ENCODE data around the gene NTHL1.

The NTHL1 gene

DNA sequence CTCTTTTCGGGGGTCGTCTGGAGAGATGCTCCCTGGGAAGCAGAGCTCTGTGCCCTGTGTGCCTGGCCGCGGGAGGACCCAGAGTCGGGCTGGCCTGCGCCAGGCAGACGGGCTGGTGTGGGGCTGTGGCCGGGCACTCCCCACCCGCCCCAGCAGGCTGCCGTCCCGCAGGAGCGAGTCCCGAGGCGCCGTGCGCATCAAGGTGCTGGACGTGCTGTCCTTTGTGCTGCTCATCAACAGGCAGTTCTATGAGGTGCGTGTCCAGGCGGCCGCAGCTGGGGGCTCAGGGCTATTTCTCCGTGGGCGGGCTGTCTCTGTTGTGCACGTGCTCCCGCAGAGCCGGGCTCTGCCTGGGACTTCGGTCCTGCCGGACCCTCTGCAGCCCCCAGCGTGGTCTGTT is 15.2 kb upstream of the NTHL1 start:
- DNase-seq = no peak

DNA sequence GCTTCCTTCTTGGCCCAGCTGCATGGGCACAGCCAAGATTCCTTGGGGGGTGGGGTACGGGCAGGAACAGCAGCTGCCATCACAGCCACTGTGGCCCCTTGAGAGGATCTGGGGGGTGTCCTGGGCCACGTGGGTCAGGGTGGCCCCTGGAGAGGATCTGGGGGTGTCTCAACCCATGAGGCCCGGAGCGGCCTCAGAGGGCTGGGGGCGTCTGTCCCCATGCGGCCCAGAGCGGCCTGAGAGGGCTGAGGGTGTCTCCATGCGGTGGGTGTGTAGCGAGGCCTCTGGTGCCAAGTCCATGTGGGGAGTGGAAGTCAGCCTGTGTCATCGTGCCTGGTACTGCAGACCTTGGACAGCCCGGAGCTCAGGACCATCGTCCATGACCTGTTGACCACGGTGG is 13.9 kb upstream of the NTHL1 start:
- DNase-seq = no peak

DNA sequence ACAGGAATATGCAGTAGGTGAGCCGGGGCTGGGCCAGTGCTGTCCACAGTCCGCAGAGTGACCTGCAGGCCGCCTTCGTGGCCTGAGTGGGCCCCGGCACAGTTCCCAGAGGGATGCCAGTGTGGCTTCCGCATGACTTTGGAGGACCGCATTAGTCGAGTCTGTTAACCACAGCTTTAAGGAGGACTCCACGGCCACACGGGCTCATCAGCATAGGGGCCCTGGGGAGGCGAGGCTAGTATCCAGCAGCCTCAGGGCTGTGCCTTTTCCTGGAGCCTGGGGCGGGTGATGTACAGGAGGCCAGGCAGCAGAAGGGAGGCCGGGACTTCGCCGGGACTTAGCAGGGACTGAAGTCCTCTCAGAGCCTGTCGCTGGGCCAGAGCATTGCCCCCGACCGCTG is 13.4 kb upstream of the NTHL1 start:
- no peak for DNase-seq

DNA sequence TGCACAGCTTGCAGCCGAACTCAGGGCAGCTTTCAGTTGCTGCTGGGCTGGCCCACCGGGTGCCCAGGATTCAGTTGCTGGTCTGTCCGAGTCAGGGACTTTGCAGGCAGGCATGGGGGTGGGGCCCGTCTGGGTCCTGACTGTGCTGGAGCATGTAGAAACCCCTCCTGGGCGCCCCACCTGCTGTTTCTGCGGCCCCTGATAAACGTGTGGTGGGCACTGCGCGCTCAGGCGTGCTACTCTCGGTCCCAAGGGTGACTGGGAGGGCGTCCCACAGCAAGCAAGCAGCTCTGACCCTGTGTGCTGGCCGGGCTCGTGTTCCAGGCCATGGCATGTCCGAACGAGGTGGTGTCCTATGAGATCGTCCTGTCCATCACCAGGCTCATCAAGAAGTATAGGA is 12.7 kb upstream of the NTHL1 start:
- no peak for DNase-seq

DNA sequence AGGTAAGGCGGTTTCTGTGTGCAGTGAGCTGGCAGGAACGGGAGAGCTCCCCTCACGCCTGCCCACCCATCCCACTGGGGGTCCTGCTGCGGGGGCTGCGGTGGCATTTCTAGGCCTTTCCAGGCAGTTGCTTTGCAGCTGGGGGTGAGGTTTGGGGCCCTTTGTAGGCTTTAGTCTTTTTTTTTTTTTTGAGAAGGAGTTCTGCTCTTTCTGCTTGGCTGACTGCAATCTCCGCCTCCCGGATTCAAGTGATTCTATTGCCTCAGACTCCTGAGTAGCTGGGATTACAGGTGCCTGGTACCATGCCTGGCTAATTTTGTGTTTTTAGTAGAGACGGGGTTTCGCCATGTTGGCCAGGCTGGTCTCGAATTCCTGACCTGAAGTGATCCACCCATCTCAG is 11.2 kb upstream of the NTHL1 start:
- no peak for DNase-seq

DNA sequence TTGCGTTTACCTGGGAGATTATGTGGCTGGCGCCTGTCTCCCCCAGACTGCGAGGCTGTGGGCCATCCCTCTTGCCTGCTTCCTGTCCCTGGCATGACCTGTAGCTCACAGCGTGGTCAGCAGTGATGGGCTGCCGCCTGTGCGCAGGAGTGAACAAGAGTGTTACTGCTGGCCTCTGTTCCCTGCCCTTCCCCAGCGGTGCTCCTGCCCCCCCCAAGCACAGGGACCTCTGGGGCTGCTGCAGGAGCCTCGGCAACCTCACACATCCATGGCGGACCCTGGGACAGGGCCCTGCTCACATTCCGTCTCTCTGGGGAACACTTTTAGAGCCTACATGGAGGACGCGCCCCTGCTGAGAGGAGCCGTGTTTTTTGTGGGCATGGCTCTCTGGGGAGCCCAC is 10.8 kb upstream of the NTHL1 start:
- DNase-seq = no peak

DNA sequence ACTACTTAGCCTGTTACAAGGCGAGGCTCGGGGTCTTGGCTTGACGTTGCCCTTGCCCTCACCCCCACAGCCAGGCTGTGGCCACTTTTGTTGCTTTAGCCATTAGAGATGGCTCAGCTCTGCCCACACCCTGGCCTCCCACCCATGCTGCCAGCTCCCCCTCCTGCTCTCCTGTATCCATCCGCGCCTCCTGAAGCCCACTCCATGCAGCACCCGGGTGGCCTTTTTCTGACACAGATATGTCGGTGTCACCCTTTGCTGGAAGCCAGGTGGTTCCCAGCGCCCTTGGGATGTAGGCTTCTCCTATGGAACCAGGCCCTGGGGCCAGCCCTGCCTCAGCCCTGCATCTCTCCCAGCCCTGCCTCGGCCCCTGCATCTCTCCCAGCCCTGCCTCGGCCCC is 9.8 kb upstream of the NTHL1 start:
- no peak for DNase-seq

DNA sequence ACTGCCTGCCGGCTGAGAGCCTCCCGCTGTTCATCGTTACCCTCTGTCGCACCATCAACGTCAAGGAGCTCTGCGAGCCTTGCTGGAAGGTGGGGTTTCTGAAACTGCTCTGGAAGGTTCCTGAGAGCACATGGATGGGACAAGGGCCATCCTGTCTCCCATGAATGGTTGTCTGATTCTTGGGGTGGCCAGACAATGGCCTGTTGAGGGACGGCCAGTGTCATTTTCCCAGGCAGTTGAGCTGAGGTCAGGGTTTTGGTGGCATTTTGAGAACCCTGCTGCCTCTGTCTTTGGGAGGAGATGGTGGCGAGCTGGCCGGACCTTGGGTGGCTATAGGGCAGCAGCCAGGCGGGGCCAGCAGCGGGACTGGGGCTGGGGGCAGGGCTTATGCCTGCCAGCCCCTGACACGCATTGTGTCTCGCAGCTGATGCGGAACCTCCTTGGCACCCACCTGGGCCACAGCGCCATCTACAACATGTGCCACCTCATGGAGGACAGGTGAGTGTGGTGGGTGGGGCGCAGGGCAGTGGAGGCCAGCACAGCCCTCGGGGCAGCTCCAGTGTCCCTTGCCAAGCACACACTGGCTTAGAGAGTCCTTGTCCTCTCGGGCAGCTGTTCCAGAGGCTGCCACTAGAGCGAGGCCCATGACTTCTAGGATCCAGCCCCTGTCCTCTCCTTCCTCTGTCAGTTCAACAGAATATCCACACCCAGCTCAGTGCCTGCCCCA is 9.2 kb upstream of the NTHL1 start:
- DNase-seq = no peak

DNA sequence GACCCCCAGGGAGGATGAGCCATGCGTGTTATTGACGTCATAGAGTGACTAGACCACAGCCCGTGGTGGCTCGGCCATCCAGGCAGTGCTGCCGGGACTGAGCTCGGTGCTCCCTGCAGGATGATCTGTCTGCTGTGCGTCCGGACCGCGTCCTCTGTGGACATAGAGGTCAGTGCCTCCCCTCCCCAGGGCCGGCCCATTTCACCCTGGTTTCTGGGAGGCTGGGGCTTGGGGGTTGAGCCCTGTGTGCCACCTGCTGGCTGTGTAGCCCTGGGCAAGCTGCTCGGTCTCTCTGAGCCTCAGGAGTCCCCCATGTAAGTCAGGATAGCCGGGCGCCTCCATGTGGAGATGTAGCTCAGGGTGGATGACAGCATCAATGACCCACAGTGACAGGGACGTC is 8.4 kb upstream of the NTHL1 start:
- DNase-seq = no peak

DNA sequence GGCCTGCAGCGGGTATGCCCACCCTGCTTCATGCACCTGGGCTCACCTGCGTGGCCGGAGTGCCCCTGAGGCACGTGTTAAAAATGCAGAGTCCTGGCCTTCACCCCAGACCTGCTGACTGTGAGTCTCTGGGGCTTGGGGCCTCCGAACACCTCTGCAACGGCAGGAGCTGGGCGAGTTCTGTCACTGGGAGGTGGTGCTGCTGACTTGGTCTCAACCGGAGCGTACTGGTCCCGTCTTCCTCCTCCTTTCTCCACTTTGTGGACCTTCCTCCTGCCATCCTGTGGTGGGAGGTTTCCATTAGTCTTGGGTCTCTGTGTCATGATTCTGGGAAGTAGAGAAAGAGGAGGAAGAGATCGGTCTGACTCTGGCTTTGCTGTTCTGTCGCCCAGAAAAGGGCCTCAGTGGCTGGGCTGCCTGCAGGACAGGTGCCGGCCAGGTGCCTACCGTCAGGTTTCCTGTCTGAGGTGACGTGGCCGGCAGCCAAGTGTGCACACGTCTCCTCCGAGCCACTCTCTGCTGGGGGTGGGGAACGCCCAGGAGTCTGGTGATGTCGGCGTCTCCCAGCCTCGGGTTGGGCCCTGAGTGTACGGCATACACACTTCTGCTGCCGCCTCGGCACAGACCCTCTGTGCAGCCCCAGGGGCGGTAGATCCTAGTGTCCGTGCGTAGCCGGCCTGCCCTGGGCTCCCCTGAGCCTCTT is 7.1 kb upstream of the NTHL1 start:
- no peak for DNase-seq

DNA sequence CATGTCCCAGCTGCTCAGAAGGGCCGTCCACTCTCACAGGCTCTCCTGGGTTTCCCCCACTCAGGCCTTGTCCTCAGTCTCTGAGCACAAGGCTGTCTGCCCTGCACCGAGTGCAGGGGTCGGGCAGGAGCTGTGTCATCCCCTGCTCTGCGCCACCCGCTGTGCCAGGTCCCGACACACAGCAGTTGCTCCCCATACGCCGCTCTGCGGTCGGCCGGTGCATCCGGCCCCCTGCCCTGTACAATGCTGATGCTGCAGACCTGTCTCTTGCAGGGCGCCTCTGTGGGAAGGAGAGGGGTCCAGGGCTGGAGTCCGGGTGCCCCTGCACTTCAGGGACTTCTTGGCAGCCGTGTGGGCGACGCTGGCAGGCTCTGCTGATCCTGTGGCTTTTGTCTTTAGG is 6.3 kb upstream of the NTHL1 start:
- no peak for DNase-seq

DNA sequence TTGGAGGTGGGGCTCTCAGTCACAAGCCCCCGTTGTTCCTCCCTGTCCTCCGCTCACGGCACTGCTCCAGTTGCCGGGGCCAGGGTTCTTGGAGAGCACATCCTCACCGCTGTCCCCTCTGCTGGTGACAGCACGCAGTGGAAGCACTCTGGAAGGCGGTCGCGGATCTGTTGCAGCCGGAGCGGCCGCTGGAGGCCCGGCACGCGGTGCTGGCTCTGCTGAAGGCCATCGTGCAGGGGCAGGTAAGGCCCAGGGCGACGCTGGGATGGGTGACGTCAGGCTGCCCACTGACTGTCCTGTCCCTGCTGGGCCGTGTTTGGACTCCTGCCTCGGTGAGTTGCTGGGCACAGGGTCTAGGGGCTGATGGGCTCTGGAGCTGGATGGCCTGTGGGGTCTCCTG is 5.6 kb upstream of the NTHL1 start:
- no peak for DNase-seq

DNA sequence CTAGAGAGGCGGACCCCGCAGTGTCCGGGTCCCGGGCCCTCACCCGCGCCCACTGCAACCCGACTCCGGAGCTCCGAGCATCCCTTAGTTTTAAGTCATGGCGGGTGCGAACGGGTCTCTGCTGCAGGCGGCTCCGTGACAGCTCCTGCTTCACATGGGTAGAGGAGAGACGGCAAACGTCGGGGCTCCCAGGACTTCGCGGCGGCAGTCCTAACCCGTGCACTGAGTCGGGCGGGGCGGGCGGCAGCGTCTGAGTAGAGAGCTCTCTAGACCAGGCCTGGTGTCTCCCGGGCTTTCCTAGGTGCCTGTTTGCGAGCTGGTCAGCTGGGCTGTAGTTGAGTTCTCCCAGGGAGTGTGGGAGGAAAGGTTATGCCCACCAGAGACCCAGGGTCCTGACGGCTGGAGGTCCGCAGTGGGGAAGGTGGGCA is 496 bp upstream of the NTHL1 start:
- no peak for DNase-seq

DNA sequence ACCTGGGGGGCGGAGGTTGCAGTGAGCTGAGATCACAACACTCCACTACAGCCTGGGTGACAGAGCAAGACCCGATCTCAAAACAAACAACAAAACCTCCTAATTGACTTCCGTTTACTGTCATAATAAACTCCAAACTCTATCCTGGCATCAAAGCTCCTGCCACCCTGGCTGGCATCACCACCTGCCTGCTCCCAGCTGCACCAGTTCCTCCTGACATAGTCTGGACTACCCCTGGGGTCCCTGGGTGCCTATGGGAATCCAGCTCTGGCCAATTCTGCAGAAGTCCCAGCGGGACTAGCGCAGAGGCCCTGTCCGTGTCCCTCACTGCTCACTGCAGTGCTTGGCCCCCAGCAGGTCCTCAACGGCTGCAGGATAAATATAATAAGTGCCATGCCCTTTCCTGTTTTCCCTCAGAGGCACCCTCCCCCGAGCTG is 723 bp downstream of the NTHL1 start:
- DNase-seq = no peak

DNA sequence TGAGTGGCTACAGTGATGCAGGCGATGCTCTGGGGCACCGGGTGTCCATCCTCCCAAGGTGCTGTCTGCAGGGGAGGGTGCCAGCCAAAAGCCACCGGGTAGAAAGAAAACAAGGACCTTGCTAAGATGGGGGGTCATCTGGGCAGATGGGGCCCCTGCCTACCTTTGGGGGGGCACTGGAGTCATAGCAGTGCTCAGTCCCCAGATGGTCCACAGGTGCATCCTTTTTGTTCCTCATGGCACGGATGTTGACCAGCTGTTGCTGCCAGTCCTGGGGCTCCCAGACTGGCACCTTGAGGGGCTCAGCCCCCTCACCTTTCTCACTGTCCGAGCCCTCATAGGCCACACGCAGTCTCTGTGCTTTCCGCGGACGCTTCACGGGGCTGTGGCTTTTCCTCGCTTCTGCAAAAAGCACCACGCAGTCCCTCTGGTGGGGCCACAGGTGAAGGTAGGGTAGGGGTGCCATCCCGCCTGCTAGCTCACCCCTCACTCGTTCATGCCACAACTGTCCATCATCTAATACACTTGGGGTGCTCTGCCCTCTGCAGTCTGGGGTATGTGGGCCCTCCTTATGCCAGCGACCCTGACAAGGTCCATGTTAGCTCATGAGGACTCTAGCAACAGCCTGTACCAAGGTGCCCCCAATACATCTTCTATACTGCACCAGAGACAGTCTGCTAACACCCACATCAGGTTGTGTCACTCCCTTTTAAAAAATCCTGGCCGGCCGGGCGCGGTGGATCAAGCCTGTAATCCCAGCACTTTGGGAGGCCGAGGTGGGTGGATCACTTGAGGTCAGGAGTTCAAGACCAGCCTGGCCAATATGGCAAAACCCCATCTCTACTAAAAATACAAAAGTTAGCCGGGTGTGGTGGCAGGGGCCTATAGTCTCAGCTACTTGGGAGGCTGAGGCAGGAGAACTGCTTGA is 1.4 kb downstream of the NTHL1 start:
- DNase-seq = no peak

DNA sequence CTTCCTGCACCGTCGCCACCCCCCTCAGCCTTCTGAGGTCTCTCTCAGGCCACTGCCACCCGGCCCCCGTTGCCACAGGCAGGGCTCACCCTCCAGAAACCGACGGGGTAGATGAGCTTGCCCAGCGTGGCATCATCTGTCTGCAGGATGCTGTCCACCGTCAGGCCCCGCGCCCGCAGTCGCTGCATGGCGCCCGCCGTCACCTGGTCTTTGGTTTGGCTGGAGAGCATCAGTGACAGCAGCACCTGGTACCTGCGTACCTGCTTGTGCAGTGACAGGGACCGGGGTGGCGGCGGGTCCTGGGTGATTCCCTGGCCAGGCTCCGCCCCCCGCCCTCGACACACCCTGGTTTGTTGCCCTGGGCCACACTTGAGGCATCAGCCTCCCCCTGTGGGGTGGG is 3.1 kb downstream of the NTHL1 start:
- DNase-seq = no peak

DNA sequence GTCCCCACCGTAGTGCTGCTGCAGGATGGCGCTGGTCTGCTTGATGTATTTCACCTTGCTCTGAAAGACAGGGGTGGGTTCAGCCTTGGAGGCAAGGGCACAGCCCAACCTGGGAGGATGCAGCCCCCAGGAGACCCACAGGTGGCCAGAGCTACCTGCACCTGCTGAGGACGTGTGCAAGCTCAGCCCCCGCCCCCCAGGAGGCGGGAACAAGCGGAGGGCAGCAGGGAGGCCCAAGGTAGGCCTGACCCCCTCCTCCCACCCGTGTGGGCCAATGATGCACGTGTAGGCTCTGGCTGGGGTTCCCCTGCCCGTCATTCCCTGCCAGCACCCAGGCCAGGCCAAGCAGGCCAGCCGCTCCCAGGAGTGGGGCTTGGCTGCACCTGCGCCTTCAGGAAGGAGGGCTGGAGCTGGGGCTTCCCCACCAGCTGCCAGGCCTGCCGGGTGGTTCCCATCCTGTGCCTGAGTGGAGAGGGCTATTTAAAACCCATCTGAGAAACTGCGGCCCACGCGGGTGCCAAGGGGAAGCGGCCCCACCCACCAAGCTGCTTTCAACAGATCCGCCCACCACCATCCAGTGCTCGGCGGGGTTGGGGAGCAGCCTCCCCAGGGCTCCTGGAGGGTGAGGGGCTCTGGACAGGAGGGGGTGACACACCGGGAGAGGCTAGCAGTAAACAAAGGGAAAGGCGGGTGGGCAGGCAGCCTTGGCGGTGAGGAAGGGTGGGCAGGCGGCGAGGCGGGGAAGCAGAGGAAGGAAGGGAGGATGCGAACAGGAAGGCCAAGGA is 3.8 kb downstream of the NTHL1 start:
- DNase-seq = no peak

DNA sequence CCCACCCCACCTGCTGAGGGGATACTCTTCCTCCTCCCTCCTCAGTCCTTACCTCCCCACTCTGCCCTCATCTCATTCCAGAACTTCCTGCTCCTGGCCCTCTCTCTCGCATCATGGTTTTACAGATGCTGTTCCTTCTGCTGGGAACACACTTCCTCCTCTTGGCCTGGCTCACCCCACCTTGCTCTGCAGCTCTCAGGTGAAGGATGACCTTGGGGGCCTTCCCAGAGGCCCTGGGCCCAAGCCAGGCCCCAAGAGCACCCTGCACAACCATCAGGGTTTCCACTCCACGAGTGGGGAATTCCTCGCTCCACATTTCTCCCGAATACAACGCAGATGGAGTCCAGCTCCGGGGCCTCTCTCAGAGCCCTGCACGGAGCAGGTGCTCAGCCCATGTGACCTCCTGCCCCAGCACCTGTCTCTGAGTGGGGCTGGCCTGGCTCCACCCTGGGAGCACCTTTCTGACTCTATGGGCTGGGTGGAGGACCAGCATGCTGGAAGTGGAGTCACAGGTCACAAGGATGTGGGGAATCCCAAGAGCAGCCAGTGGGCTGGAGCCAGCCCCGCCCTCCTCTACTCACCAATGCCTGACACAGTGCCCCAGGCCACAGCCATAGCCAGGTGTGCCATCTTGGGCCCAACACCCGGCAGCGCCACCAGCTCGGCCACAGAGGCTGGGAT is 4.5 kb downstream of the NTHL1 start:
- no peak for DNase-seq

DNA sequence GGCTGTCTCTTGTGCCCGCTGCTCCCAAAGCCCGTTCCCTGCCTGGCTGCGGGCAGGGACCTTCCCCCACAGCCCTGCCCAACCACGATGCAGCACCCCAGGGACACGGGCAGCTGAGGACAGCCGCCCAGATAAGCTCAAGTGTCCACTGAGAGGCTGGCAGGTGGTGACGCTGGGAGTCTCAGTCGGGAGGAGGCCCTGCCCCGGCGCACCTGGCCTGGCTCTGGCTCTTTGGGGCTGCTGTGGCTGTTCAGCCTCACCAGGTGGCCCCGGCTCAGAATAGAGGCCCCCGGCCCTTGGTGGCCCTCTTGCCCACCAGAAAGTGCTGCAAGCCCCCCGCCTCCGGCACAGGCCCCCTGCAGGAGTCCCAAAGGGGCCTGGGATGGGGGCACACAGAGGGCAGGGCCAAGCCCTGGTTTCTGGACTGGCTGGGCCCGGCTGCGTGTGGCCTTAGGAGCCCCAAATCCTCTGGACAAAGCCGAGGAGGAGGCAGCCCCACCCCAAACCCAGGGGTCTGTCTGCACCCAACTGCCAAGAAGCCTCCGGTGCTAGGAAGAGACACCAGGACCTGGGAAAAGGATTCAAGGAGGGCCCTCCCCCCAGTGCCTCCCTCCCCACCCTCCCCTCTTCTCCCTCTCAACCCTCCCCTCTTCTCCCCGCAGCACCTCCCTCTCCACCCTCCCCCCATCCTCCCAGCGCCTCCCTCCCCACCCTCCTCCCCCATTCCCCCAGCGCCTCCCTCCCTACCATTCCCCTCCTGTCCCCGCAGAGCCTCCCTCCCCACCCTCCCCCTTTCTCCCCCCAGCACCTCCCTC is 5.3 kb downstream of the NTHL1 start:
- DNase-seq = no peak

DNA sequence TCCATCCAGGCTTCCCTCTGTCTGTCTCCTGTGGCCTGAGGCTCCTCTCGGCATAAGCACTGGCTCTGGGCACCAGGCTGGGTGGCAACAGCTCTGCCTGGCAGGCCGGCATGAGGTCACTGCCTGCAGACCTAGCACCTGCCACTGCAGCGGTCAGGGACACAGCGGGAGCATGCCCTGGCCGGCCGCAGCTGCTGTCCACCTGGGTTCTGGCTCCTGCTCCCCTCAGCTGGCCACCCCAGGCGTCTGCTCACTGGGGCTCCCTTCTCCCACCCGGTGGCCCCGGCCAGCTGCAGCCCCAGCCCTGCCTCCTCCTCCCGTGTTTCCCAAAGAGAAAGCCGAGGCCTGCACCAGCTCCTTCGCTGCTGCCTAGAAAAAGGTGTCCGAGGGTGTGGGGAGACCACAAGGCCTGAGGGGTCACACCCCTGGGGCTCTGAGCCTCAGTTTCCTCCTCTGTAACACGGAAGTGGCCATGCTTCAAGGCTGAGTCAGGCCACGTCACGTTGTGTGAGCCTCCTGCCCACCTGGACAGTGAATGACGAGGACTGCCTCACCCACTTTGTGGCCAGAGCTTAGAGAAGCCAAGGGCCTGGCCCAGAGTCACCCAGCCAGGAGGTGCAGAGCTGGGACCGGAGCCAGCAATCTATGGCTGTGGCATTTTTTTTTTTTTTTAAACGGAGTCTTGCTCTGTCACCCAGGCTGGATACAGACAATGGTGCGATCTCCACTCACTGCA is 6.7 kb downstream of the NTHL1 start:
- DNase-seq = no peak
